Activated CD4-positive, alpha-beta T cell treated with anti-CD3 and anti-CD28 coated beads for 4 hours (primary cell): ENCODE data around the gene PPP2R1A.

Experiments
- DNase-seq, 2 donors: peaks; one replicate each; pipeline ENCODE4 v3.0.0-alpha.2; 2020

PPP2R1A gene

GRCh38 chr19:52206481-52206880 lies 16.6 kb downstream of the PPP2R1A start:
- DNase-seq, result no peak

- no peak for DNase-seq
Measured at GRCh38 chr19:52211203-52211602, 21.4 kb downstream of the PPP2R1A start.

GRCh38 chr19:52211926-52212571 lies 22.2 kb downstream of the PPP2R1A start:
- DNase-seq, result no peak

GRCh38 chr19:52212572-52213255 lies 22.9 kb downstream of the PPP2R1A start:
- no peak for DNase-seq

- no peak for DNase-seq
Measured at GRCh38 chr19:52214241-52214640, 24.4 kb downstream of the PPP2R1A start.

- no peak for DNase-seq
Measured at GRCh38 chr19:52216401-52216800, 26.5 kb downstream of the PPP2R1A start.

GRCh38 chr19:52217576-52217975 lies 27.7 kb downstream of the PPP2R1A start:
- DNase-seq, result no peak

- DNase-seq, result no peak
Measured at GRCh38 chr19:52219611-52220010, 29.8 kb downstream of the PPP2R1A start.

GRCh38 chr19:52221031-52221430 lies 31.2 kb downstream of the PPP2R1A start:
- no peak for DNase-seq

- no peak for DNase-seq
Measured at GRCh38 chr19:52221831-52222375, 32.1 kb downstream of the PPP2R1A start.

- DNase-seq, result no peak
Measured at GRCh38 chr19:52224211-52224610, 34.4 kb downstream of the PPP2R1A start.

GRCh38 chr19:52226652-52227051 lies 36.8 kb downstream of the PPP2R1A start:
- DNase-seq, result no peak

GRCh38 chr19:52227196-52227940 lies 37.5 kb downstream of the PPP2R1A start:
- no peak for DNase-seq

GRCh38 chr19:52227980-52228379 lies 38.1 kb downstream of the PPP2R1A start:
- no peak for DNase-seq

GRCh38 chr19:52229524-52229923 lies 39.7 kb downstream of the PPP2R1A start:
- DNase-seq, result no peak

- DNase-seq, result no peak
Measured at GRCh38 chr19:52230685-52231084, 40.8 kb downstream of the PPP2R1A start.

GRCh38 chr19:52231154-52231910 lies 41.5 kb downstream of the PPP2R1A start:
- no peak for DNase-seq

- no peak for DNase-seq
Measured at GRCh38 chr19:52234406-52234805, 44.6 kb downstream of the PPP2R1A start.

GRCh38 chr19:52237197-52237596 lies 47.3 kb downstream of the PPP2R1A start:
- DNase-seq, result no peak

- peak; percentile 37 to 56 for DNase-seq
Measured at GRCh38 chr19:52237771-52238400, 48.0 kb downstream of the PPP2R1A start.

GRCh38 chr19:52244021-52244420 lies 54.2 kb downstream of the PPP2R1A start:
- no peak for DNase-seq

- peak; percentile 55 to 65 for DNase-seq
Measured at GRCh38 chr19:52248241-52248640, 58.4 kb downstream of the PPP2R1A start.
